Hepatocyte (in vitro differentiated cells): Measurements from ENCODE around the gene RFFL. TPM values are rescaled to one million over a fixed set of nuclear protein-coding genes. Genes with fewer than 3 reads are reported as not detected.
A peak's percentile ranks its signal among the peaks of the same experiment; 100 is the strongest.

Source experiments
- DNase-seq: peaks from one replicate; pipeline ENCODE4 v3.0.0-alpha.2; 2016; ENCODE audit warnings: low spot score
- H2AFZ ChIP-seq: fragments of 200-600 bp; sonication (generic); 2 replicates; pipeline ENCODE4 v1.6.0; 2016; ENCODE audit warnings: antibody characterized with exemption, mild to moderate bottlenecking
- H3K27ac ChIP-seq: fragments of 200-600 bp; sonication (generic); 2 replicates; pipeline ENCODE4 v1.5.1; 2016; ENCODE audit warnings: mild to moderate bottlenecking
- H3K27me3 ChIP-seq: fragments of 200-600 bp; sonication (generic); 2 replicates; pipeline ENCODE4 v1.6.1; 2016
- H3K36me3 ChIP-seq: fragments of 200-600 bp; sonication (generic); replicated peaks from 2 replicates; pipeline ENCODE4 v1.5.1; 2016; ENCODE audit warnings: low read depth; ENCODE audit not compliant: insufficient read depth
- H3K4me1 ChIP-seq: fragments of 200-600 bp; sonication (generic); 2 replicates; pipeline ENCODE4 v1.5.1; 2016; ENCODE audit warnings: mild to moderate bottlenecking, moderate library complexity; ENCODE audit not compliant: insufficient read depth
- H3K4me2 ChIP-seq: fragments of 200-600 bp; sonication (generic); 2 replicates; pipeline ENCODE4 v1.6.0; 2016
- H3K4me3 ChIP-seq: fragments of 200-600 bp; sonication (generic); 2 replicates; pipeline ENCODE4 v1.5.1; 2016; ENCODE audit warnings: mild to moderate bottlenecking
- H3K79me2 ChIP-seq: fragments of 200-600 bp; sonication (generic); 2 replicates; pipeline ENCODE4 v1.6.0; 2017; ENCODE audit warnings: mild to moderate bottlenecking
- H3K9me2 ChIP-seq: fragments of 200-600 bp; sonication (generic); replicated peaks from 2 replicates; pipeline ENCODE4 v1.6.0; 2017; ENCODE audit warnings: mild to moderate bottlenecking; ENCODE audit not compliant: insufficient read depth
- H3K9me3 ChIP-seq: fragments of 200-600 bp; sonication (generic); 2 replicates; pipeline ENCODE4 v1.5.1; 2016; ENCODE audit warnings: low read depth, mild to moderate bottlenecking
- H4K20me1 ChIP-seq: fragments of 200-600 bp; sonication (generic); 2 replicates; pipeline ENCODE4 v1.6.0; 2016; ENCODE audit warnings: mild to moderate bottlenecking; ENCODE audit not compliant: insufficient read depth, poor library complexity, severe bottlenecking
- EZH2 ChIP-seq: fragments of 200-600 bp; sonication (generic); IDR thresholded peaks from 2 replicates; pipeline ENCODE4 v1.6.1; 2016; ENCODE audit warnings: antibody characterized with exemption, mild to moderate bottlenecking, borderline replicate concordance
- EZH2phosphoT487 ChIP-seq: fragments of 200-600 bp; sonication (generic); IDR thresholded peaks from one replicate; pipeline ENCODE4 v1.6.1; 2018; ENCODE audit warnings: antibody characterized with exemption, mild to moderate bottlenecking, low read depth, moderate library complexity; ENCODE audit not compliant: unreplicated experiment, severe bottlenecking
- WGBS: methylation state at CpG from one replicate; pipeline ENCODE4 v1.1.6; 2016; ENCODE audit warnings: low lambda C conversion rate; ENCODE audit errors: missing lambda C conversion rate; 5-methylcytosine and 5-hydroxymethylcytosine counted together
- polyA plus RNA-seq: library from polyadenylated mRNA; unstranded; fragments of >200 nt; fragmentation: Nextera tagmentation; extraction: Ambion mirVana; gene quantifications from 2 replicates; pipeline ENCODE4 v1.2.1, GENCODE V29; 2016
- total RNA-seq: library from RNA; depleted of rRNA; stranded (reverse); fragments of >200 nt; gene quantifications from 2 replicates; pipeline ENCODE4 v1.2.3, GENCODE V29; 2014
- TF ChIP-seq, protein P1 (sequence below): fragments of 200-600 bp; sonication (generic); IDR thresholded peaks from 2 replicates; pipeline ENCODE4 v1.5.1; 2016; ENCODE audit warnings: antibody characterized with exemption, mild to moderate bottlenecking; ENCODE audit not compliant: poor library complexity

Gene RFFL
- total and polyA plus RNA-seq, 2 experiments from 2014 or later: 12.9 to 22.7 TPM

GRCh38 chr17:35068249-35068648 is 4.7 kb upstream of the RFFL start:
- WGBS: 78% methylated on average over 2 of the region's 2 CpGs
- Histone ChIP-seq H3K79me2 (peaks cover 61% of the 10 kb centered on the region), H2AFZ (no peak overlapping the region), H4K20me1 (no peaks in the 10 kb centered on the region), H3K4me1 (peaks cover 16% of the 10 kb centered on the region), H3K27ac (no peak overlapping the region), H3K27me3 (no peaks in the 10 kb centered on the region), H3K36me3 (no peaks in the 10 kb centered on the region), H3K4me2 (peak overlapping the region; percentile 14), H3K9me2 (no peaks in the 10 kb centered on the region), H3K4me3 (no peak overlapping the region), H3K9me3 (no peaks in the 10 kb centered on the region)
- no peak for DNase-seq
- TF ChIP-seq EZH2phosphoT487 (no peak), EZH2 (no peak)
- TF ChIP-seq, protein P1, sequence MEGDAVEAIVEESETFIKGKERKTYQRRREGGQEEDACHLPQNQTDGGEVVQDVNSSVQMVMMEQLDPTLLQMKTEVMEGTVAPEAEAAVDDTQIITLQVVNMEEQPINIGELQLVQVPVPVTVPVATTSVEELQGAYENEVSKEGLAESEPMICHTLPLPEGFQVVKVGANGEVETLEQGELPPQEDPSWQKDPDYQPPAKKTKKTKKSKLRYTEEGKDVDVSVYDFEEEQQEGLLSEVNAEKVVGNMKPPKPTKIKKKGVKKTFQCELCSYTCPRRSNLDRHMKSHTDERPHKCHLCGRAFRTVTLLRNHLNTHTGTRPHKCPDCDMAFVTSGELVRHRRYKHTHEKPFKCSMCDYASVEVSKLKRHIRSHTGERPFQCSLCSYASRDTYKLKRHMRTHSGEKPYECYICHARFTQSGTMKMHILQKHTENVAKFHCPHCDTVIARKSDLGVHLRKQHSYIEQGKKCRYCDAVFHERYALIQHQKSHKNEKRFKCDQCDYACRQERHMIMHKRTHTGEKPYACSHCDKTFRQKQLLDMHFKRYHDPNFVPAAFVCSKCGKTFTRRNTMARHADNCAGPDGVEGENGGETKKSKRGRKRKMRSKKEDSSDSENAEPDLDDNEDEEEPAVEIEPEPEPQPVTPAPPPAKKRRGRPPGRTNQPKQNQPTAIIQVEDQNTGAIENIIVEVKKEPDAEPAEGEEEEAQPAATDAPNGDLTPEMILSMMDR: no peak

DNA sequence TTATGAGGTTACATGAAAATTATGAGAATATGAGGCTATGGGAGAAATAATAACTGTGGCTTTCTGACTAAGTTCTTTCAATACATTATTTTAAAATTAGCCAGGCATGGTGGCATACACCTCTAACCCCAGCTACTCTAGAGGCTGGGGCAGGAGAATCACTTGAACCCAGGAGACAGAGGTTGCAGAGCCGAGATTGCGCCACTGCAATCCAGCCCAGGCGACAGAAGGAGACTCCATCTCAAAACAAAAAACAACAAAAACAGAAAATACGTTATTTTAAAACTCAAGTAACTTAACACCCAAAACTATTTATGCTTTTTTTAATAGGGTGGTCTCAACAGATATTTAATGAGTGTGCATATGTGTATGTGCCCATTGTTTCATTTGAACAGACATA is 2.4 kb upstream of the RFFL start:
- no peak for DNase-seq
- Histone ChIP-seq H3K36me3 (no peaks in the 10 kb centered on the region), H3K27me3 (no peaks in the 10 kb centered on the region), H3K9me3 (no peaks in the 10 kb centered on the region), H3K79me2 (peaks cover 60% of the 10 kb centered on the region), H3K4me2 (no peak overlapping the region), H4K20me1 (no peaks in the 10 kb centered on the region), H3K4me1 (peaks cover 20% of the 10 kb centered on the region), H3K4me3 (no peak overlapping the region), H3K27ac (no peak overlapping the region), H2AFZ (no peak overlapping the region), H3K9me2 (no peaks in the 10 kb centered on the region)
- TF ChIP-seq EZH2phosphoT487 (no peak), EZH2 (no peak)
- TF ChIP-seq, protein P1: no peak
- WGBS: 94% methylated on average over 4 of the region's 4 CpGs

GRCh38 chr17:35064516-35065215 is 1.2 kb upstream of the RFFL start:
- no peaks in the 10 kb centered on the region for H3K9me3 ChIP-seq
- no peaks in the 10 kb centered on the region for H3K36me3 ChIP-seq
- H3K79me2 ChIP-seq: peaks cover 57% of the 10 kb centered on the region
- DNase-seq: no peak
- H3K4me1 ChIP-seq: peaks cover 17% of the 10 kb centered on the region
- H4K20me1 ChIP-seq: no peaks in the 10 kb centered on the region
- no peak for TF ChIP-seq EZH2phosphoT487
- TF ChIP-seq, protein P1: no peak
- TF ChIP-seq EZH2: no peak
- no peaks in the 10 kb centered on the region for H3K27me3 ChIP-seq
- no peak overlapping the region for H2AFZ ChIP-seq
- peak overlapping the region; percentile 90 for H3K27ac ChIP-seq
- no peaks in the 10 kb centered on the region for H3K9me2 ChIP-seq
- H3K4me3 ChIP-seq: no peak overlapping the region
- H3K4me2 ChIP-seq: no peak overlapping the region
- 89% methylated on average over 3 of the region's 3 CpGs for WGBS
